Activated CD4-positive, alpha-beta memory T cell treated with anti-CD3 and anti-CD28 coated beads for 36 hours (primary cell): ENCODE results near the gene CKMT2. TPM values are rescaled to one million over a fixed set of nuclear protein-coding genes. Genes with fewer than 3 reads are reported as not detected.

ENCODE experiments used
- CTCF ChIA-PET: fragments of 350-600 bp; sonication (Branson Sonifier 250); formaldehyde crosslinking; loops from one replicate; lab custom pipeline; 2021; ENCODE audit warnings: antibody characterized with exemption, inconsistent platforms; lab: Charles Lee
- POLR2A ChIA-PET: fragments of 350-600 bp; sonication (Branson Sonifier 250); formaldehyde crosslinking; loops from one replicate; lab custom pipeline; 2021; ENCODE audit warnings: antibody characterized with exemption; lab: Charles Lee
- DNase-seq: peaks from one replicate; pipeline ENCODE4 v3.0.0-alpha.2; 2020
- H3K27ac Mint-ChIP-seq: one replicate; pipeline ENCODE4 v1.8.0; 2021; ENCODE audit warnings: mixed read lengths
- H3K27me3 Mint-ChIP-seq: one replicate; pipeline ENCODE4 v1.8.0; 2021; ENCODE audit warnings: mixed read lengths
- H3K36me3 Mint-ChIP-seq: one replicate; pipeline ENCODE4 v1.8.0; 2021; ENCODE audit warnings: mixed read lengths
- H3K4me1 Mint-ChIP-seq: one replicate; pipeline ENCODE4 v1.8.0; 2021; ENCODE audit warnings: low read depth, mixed read lengths
- H3K4me3 Mint-ChIP-seq: one replicate; pipeline ENCODE4 v1.8.0; 2021; ENCODE audit warnings: mild to moderate bottlenecking, mixed read lengths
- H3K9me3 Mint-ChIP-seq: one replicate; pipeline ENCODE4 v1.8.0; 2021; ENCODE audit warnings: mixed read lengths
- intact Hi-C: fragments of 100-400 bp; cut with micrococcal nuclease; formaldehyde crosslinking; loops from one replicate; pipeline ENCODE4 v1.15.1; 2023
- total RNA-seq, 2 experiments: library from RNA; stranded (reverse); gene quantifications; one replicate each; pipeline ENCODE4 v1.2.3, GENCODE V29; 2021

CKMT2 gene
- total RNA-seq, result not detected

DNA sequence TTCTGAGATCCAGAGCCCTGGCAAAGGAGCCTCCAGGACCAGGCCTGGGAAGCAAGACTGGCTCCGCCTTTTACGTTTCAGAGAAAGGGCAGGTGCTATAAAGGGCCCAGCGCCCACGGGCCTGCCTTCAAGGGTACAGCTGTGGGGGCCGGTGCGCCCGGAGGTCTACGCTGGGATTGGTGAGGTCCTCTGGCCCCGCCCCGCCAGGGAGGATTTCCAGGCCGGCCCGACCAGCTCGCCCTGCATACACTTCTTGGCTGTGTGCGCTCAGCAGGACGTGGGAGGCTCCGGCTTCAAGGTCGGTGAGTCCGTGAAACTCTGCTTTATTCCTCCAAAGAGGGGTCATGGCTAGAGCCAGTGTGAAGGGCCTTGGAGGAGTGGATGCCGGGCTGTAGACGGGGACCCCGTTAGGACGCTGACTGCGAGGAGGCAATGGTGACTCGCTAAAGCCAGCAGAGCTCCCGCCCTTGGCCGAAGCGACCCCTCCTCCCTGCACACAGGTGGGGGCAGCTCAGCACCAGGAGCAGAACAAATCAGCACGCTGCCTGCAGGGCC is at the start of gene CKMT2:
Gene CKMT2, plus strand, starts transcription at position 243 of the 555 bp plus-strand sequence. CDS start 17,811 bp downstream, outside the sequence.
- Mint-ChIP-seq H3K27ac (no peak within 1 kb of the TSS), H3K4me1 (peaks cover 17% of the 10 kb centered on the region), H3K27me3 (no peaks in the 10 kb centered on the region), H3K4me3 (no peak within 1 kb of the TSS), H3K9me3 (no peaks in the 10 kb centered on the region), H3K36me3 (no peaks in the 10 kb centered on the region)
- intact Hi-C loops, result no loop called here
- no peak for DNase-seq
- POLR2A ChIA-PET, result interaction anchor here (0.6 kb wide), 1 partner anchor 632 kb away, joined by 4 read pairs; no protein-coding TSS in a partner anchor
- CTCF ChIA-PET, result no interaction called here

DNA sequence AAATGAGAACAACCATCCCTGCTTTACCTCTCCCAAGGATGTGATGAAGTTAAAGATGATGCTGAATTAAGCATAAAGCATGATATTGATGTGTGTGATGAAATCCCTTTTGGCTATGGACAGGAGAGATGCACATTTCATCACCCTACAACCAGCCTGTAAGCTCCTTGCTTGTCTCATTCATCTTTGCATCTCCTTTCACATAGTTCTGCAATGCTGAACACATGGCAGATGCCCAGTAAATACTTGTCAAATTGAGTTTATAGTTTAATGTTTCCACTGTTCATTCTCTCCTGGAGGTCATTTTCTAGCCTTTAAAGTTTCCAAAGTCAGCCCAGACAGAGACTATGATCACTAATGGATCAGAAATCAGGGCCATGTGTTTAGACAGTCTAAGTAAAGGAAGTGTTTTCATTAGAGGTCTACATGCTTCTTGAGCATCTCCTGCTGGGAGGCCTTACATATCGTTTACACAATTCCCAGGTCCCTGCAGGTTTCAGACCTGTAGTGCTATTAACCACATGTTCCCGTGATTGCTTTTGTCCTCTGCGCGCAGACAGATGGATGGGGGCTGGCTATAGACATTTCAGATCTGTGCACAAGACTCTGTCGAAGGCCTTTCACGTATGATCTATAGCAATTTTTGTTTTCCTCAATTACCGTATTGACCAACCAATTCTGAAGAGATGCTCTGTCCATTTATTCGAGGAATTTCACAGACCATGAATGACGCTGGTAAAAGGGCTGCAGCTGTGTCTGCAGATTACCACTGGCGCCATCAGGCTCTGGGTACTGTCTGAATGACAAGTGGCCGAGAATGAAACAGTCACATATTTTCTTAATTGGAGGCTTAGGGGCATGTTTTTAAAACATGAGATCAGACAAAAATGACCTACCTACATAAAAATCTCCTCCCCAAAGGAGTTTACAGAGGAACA is 49.0 kb upstream of the CKMT2 start:
- Mint-ChIP-seq H3K4me1 (peaks cover 16% of the 10 kb centered on the region), H3K36me3 (peaks cover 1% of the 10 kb centered on the region), H3K27me3 (no peaks in the 10 kb centered on the region), H3K4me3 (no peak overlapping the region), H3K27ac (no peak overlapping the region), H3K9me3 (no peaks in the 10 kb centered on the region)
- no peak for DNase-seq
- POLR2A ChIA-PET, result interaction anchor here (0.6 kb wide), 1 partner anchor 529 kb away, joined by 3 read pairs; no protein-coding TSS in a partner anchor
- intact Hi-C loops, result loop anchor here (5.0 kb wide), 1 partner anchor 222 kb away; the partner anchor contains the start of gene RASGRF2
- CTCF ChIA-PET, result interaction anchor here (0.7 kb wide), 1 partner anchor 116 kb away, joined by 3 read pairs; no protein-coding TSS in a partner anchor

DNA sequence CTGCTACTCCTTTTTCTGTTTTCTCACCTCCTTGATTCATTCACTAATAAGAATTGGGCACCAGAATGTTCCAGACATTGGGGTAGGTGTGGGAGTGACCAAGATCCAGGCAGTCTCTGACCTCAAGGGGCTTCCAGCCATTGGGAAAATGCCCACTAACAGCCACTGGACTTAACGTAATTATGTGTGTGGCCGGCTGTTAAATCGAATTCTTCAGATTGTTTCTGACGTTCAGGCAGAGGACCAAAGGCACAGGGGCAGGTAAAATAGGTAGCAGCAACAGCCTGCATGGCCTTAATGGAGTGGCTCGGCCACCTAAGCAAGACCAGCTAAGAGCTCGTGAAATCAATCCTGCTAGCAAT is 48.4 kb upstream of the CKMT2 start:
- ChIA-PET POLR2A (interaction anchor here (0.6 kb wide), 1 partner anchor 529 kb away, joined by 3 read pairs; no protein-coding TSS in a partner anchor), CTCF (interaction anchor here (2.9 kb wide), 1 partner anchor 10 kb away, joined by 12 read pairs; no protein-coding TSS in a partner anchor)
- H3K4me3 Mint-ChIP-seq, result no peak overlapping the region

GRCh38 chr5:81187885-81188284 is 45.2 kb upstream of the CKMT2 start:
- peaks cover 11% of the 10 kb centered on the region for H3K4me1 Mint-ChIP-seq
- no peak for DNase-seq
- ChIA-PET CTCF (no interaction called here), POLR2A (no interaction called here)
- no peak overlapping the region for H3K27ac Mint-ChIP-seq
- no peaks in the 10 kb centered on the region for H3K27me3 Mint-ChIP-seq
- H3K36me3 Mint-ChIP-seq, result no peaks in the 10 kb centered on the region
- H3K4me3 Mint-ChIP-seq, result no peak overlapping the region
- intact Hi-C loops, result no loop called here
- no peaks in the 10 kb centered on the region for H3K9me3 Mint-ChIP-seq

More for the DNA sequence above, 48.4 kb upstream of the CKMT2 start:
- Mint-ChIP-seq H3K27me3 (no peaks in the 10 kb centered on the region), H3K36me3 (peaks cover 1% of the 10 kb centered on the region), H3K9me3 (no peaks in the 10 kb centered on the region), H3K27ac (no peak overlapping the region), H3K4me1 (peaks cover 16% of the 10 kb centered on the region)
- no peak for DNase-seq
- intact Hi-C loops, result loop anchor here (5.0 kb wide), 1 partner anchor 222 kb away; the partner anchor contains the start of gene RASGRF2

GRCh38 chr5:81188962-81189361 is 44.2 kb upstream of the CKMT2 start:
- intact Hi-C loops, result no loop called here
- POLR2A ChIA-PET, result no interaction called here
- H3K4me1 Mint-ChIP-seq, result peaks cover under 1% of the 10 kb centered on the region
- CTCF ChIA-PET, result interaction anchor here (0.9 kb wide), 1 partner anchor 501 kb away, joined by 4 read pairs; no protein-coding TSS in a partner anchor
- no peak overlapping the region for H3K4me3 Mint-ChIP-seq
- no peak for DNase-seq
- H3K27ac Mint-ChIP-seq, result no peak overlapping the region
- H3K36me3 Mint-ChIP-seq, result no peaks in the 10 kb centered on the region
- no peaks in the 10 kb centered on the region for H3K9me3 Mint-ChIP-seq
- no peaks in the 10 kb centered on the region for H3K27me3 Mint-ChIP-seq

DNA sequence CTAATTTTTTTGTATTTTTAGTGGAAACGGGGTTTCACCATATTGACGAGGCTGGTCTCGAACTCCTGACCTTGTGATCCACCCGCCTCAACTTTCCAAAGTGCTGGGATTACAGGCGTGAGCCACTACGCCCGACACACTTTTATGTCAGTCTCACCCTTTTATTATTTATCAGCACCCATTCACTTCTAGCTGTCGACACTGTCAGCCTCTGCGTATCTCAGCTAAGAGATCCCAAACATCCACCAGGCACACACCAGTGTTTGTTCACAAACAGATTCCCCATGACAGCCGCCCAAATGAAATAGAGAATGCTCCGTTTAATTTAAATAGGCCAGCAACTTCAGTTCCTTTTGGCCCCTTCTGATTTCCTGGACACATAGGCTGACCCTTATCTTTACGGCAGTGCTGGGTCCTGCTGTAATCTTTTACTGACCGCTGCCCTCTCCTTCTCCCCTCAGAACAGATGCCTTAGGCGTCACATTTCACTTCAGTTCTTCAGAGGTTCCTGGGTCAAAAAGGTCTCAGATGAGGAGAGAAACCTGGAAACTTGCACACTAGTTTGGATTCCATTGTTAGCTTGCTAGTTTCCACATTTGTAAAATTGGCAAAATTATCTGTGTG is 43.1 kb upstream of the CKMT2 start:
- H3K27ac Mint-ChIP-seq, result no peak overlapping the region
- peaks cover 5% of the 10 kb centered on the region for H3K4me1 Mint-ChIP-seq
- intact Hi-C loops, result loop anchor here (10.0 kb wide), 1 partner anchor 845 kb away; no protein-coding TSS in a partner anchor
- no peak for DNase-seq
- no peaks in the 10 kb centered on the region for H3K27me3 Mint-ChIP-seq
- CTCF ChIA-PET, result interaction anchor here (0.8 to 1.9 kb wide), 3 partner anchors 8 to 109 kb away, joined by 3 to 10 read pairs (median 4); no protein-coding TSS in a partner anchor
- H3K9me3 Mint-ChIP-seq, result no peaks in the 10 kb centered on the region
- H3K36me3 Mint-ChIP-seq, result no peaks in the 10 kb centered on the region
- POLR2A ChIA-PET, result no interaction called here
- no peak overlapping the region for H3K4me3 Mint-ChIP-seq

DNA sequence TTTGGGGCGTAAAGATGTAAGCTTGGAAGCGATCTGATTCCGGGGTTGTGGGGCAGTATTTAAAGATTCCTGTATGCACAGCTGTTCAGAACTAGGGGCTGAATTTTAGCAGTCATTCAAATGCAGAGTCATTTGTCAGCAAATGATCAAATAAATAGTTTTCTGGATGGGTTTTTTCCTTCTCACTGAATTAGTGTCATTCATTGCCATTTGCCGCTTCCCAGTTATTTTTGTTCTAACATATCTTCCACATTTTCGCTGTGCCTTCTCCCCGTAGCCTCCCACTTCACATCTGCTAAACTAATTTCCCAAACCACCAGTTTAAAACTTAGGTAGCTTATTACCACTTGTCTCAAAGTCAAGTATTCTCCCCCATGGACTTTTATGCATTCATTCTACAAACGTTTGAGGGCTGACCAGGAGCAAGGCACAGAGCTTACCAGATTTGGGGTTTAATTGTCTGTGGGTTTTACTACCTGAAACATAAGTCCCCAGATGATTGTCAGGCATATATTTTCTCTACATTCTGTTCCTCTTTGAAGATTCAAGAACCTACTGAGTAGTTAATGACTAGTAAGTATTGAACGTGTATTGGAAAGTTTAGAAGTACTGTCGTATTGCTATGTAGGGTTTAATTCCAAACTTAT is 41.3 kb upstream of the CKMT2 start:
- POLR2A ChIA-PET, result no interaction called here
- H3K4me3 Mint-ChIP-seq, result no peak overlapping the region
- CTCF ChIA-PET, result interaction anchor here (1.9 kb wide), 1 partner anchor 107 kb away, joined by 10 read pairs; no protein-coding TSS in a partner anchor
- no peaks in the 10 kb centered on the region for H3K27me3 Mint-ChIP-seq
- no peaks in the 10 kb centered on the region for H3K36me3 Mint-ChIP-seq
- peaks cover 7% of the 10 kb centered on the region for H3K4me1 Mint-ChIP-seq
- H3K9me3 Mint-ChIP-seq, result no peaks in the 10 kb centered on the region
- no peak for DNase-seq
- no peak overlapping the region for H3K27ac Mint-ChIP-seq
- intact Hi-C loops, result loop anchor here (10.0 kb wide), 1 partner anchor 847 kb away; no protein-coding TSS in a partner anchor

GRCh38 chr5:81192373-81192750 is 40.8 kb upstream of the CKMT2 start:
- no peak for DNase-seq
- no peaks in the 10 kb centered on the region for H3K27me3 Mint-ChIP-seq
- H3K4me3 Mint-ChIP-seq, result no peak overlapping the region
- POLR2A ChIA-PET, result no interaction called here
- intact Hi-C loops, result loop anchor here (10.0 kb wide), 1 partner anchor 848 kb away; no protein-coding TSS in a partner anchor
- no peak overlapping the region for H3K27ac Mint-ChIP-seq
- peaks cover 7% of the 10 kb centered on the region for H3K4me1 Mint-ChIP-seq
- CTCF ChIA-PET, result interaction anchor here (0.6 kb wide), 1 partner anchor 11 kb away, joined by 3 read pairs; no protein-coding TSS in a partner anchor
- no peaks in the 10 kb centered on the region for H3K9me3 Mint-ChIP-seq
- no peaks in the 10 kb centered on the region for H3K36me3 Mint-ChIP-seq

DNA sequence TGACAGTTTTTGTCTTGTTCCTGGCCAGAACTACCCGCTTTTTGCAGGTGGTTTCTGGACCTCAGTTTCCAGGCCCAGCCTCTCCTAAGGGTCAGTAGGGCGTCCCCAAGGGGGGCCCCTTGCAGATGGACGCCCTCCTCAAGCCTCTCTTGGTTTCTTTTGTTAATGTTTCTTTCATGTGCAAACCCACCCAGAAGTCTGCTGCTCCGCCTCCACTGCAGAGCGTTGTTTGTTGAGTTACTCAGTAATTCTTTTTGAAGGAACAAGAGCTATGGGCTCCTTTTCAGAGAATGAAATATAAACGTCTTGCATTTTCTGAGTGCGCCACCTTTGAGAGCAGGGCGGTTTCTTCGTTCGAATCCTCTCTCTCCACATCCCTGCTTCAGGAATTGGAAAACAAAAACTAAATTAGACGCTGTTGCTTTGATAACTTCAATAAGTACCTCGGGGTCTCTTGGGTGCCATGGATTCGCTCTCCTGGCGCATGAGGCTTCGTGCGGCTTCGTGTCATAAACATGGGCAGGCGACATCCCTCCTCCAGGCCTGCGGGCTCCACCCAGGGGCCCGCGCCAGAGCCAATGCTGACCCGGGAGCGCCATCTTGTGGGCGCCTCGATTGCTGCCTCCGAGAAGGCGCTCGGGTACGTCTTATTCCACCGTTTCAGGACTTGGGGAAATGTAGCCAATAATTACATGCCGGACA is 38.3 kb upstream of the CKMT2 start:
- intact Hi-C loops, result loop anchor here (2.0 to 10.0 kb wide), 2 partner anchors 508 to 850 kb away; no protein-coding TSS in a partner anchor
- DNase-seq, result peak; percentile 88
- Mint-ChIP-seq H3K36me3 (no peaks in the 10 kb centered on the region), H3K4me1 (peaks cover 7% of the 10 kb centered on the region), H3K4me3 (peak overlapping the region; percentile 0), H3K27ac (no peak overlapping the region), H3K27me3 (no peaks in the 10 kb centered on the region), H3K9me3 (no peaks in the 10 kb centered on the region)
- ChIA-PET CTCF (interaction anchor here (0.6 to 1.9 kb wide), 27 partner anchors 9 to 887 kb away, joined by 3 to 17 read pairs (median 3); partner anchors contain the start of gene ZCCHC9), POLR2A (no interaction called here)

- Mint-ChIP-seq H3K4me1 (peaks cover 7% of the 10 kb centered on the region), H3K27me3 (no peaks in the 10 kb centered on the region), H3K4me3 (no peak overlapping the region), H3K36me3 (no peaks in the 10 kb centered on the region), H3K9me3 (no peaks in the 10 kb centered on the region), H3K27ac (no peak overlapping the region)
- ChIA-PET POLR2A (no interaction called here), CTCF (interaction anchor here (0.6 to 1.9 kb wide), 26 partner anchors 9 to 888 kb away, joined by 3 to 17 read pairs (median 3); partner anchors contain the start of gene ZCCHC9)
- no peak for DNase-seq
- intact Hi-C loops, result loop anchor here (2.0 to 10.0 kb wide), 2 partner anchors 509 to 851 kb away; no protein-coding TSS in a partner anchor
Observed at GRCh38 chr5:81195335-81195929, 37.7 kb upstream of the CKMT2 start.
